ENCODE data around the gene GPR18. TPM values are rescaled to one million over a fixed set of nuclear protein-coding genes. Genes with fewer than 3 reads are reported as not detected.

Gene GPR18
- total RNA-seq, 1 experiment from 2014 or later: not detected

DNA sequence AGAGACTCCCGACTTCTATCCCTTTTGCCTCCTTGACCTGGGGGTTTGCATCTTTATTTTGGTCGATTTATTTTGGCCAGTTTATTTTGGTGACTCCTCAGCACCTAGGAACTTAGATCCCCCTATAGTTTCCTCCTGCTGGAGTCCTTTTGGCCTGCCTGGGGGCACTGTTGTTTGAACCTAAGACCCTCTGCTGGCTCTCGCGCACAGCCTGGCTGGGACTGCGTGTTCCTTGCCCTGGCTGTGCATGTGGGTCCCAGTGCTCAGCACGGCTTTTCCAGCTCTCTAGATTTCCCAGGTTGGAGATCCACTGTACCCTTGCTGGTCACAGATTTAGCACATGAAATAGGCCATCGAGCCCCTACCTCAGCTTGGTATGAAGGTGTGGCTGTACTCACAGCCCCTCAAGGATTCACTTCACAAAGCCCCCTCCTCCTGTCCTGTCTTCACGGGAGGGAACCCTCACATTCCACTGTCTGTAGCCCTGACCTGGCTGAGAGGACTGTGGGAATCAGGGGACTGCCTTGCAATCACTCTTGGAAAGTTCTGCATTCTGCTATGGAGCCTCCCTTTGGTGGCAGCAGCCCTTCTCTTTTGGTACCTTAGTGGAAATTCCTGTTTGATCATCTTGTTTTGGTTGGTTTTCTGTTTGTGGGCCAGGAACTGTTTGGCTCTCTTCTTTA is 49.2 kb downstream of the GPR18 start:
- no peak for DNase-seq (ENCODE audit: low read depth)

GRCh38 chr13:99208185-99208584 is 50.0 kb downstream of the GPR18 start:
- no peak for DNase-seq (ENCODE audit: low read depth)

GRCh38 chr13:99207511-99207910 is 50.7 kb downstream of the GPR18 start:
- DNase-seq (ENCODE audit: low read depth): no peak

DNA sequence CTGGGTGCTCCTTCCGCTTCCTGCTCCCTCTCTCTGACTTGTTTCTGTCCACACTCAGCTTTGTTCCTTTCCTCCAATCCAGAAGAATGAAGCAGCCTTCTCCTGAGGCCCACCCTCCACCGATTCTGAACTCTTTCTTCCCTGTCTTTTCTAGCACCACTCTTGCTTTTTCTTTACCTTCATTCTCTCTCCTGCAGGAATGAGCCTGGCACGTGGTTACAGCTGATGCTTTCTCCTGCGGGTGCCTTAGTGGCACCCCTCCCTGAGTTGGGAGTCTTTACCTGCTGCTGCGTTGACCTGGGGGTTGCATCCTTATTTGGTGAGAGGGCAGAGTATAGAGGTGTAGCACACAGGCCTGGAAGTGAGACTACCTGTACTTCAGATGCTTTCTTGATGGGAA is 51.3 kb downstream of the GPR18 start:
- DNase-seq (ENCODE audit: low read depth): no peak

DNA sequence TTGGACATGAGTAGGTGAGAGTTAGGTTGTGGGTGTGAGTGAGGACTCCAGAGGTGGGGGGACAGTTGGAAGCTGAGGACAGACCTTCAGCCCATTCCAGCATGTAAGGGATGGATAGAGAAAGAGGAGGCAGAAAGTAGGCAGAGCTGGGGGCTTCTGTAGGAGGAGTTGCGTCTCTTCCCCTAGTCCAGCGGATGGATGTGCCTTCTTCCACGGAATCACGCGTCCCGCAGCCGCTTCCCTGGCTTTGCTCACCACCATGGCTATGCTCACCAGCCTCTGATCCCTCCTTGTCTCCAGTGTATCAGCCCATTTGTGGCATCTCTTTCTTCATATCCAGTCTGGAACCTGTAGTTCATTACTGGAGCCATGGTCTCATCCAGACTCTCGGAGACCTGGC is 52.0 kb downstream of the GPR18 start:
- no peak for DNase-seq (ENCODE audit: low read depth)

- DNase-seq (ENCODE audit: low read depth): no peak
Measured at GRCh38 chr13:99205621-99206220, 52.5 kb downstream of the GPR18 start.

Other genes starting within 250 kb of the GPR18 start
- gene UBAC2, start 57.5 kb downstream of the GPR18 start, total RNA-seq (2014; rRNA removed; shearing (Covaris generic)): 20.9 and 24.2 TPM in 2 replicates
- gene GPR183, start 49.0 kb upstream of the GPR18 start, total RNA-seq (2014; rRNA removed; shearing (Covaris generic)): 0.06 TPM in 1 of 2 replicates, not detected in the other
- gene TM9SF2, start 243.1 kb upstream of the GPR18 start, total RNA-seq (2014; rRNA removed; shearing (Covaris generic)): 92.7 and 106 TPM in 2 replicates